ENCODE data around the gene UBE2O. TPM values are rescaled to one million over a fixed set of nuclear protein-coding genes. Genes with fewer than 3 reads are reported as not detected.

UBE2O gene
- total RNA-seq (2014; rRNA removed; shearing (Covaris generic); ENCODE audit: low replicate concordance) = 22.9 and 23.7 TPM in 2 replicates

GRCh38 chr17:76452660-76453430, at the start of gene UBE2O:
TSS of gene UBE2O (minus strand) at chr17:76453152. CDS start at chr17:76453141, 11 bp downstream.
- in situ Hi-C loops (cut with HindIII; ENCODE audit: low pct_unique_long_range_greater_than_20kb, low sequenced_read_pairs) = no loop called here
- peak; percentile 82 for DNase-seq (ENCODE audit: low read depth)

GRCh38 chr17:76501827-76502307, 48.9 kb upstream of the UBE2O start:
- in situ Hi-C loops (cut with HindIII; ENCODE audit: low pct_unique_long_range_greater_than_20kb, low sequenced_read_pairs) = no loop called here
- DNase-seq (ENCODE audit: low read depth) = no peak

GRCh38 chr17:76501018-76501826, 48.3 kb upstream of the UBE2O start, which contains the start of gene RHBDF2:
TSS of gene RHBDF2 (minus strand) at chr17:76501423. CDS start at chr17:76481524, 19,899 bp downstream.
- in situ Hi-C loops (cut with HindIII; ENCODE audit: low pct_unique_long_range_greater_than_20kb, low sequenced_read_pairs) = no loop called here
- peak; percentile 82 for DNase-seq (ENCODE audit: low read depth)

GRCh38 chr17:76500747-76501017, 47.7 kb upstream of the UBE2O start:
- in situ Hi-C loops (cut with HindIII; ENCODE audit: low pct_unique_long_range_greater_than_20kb, low sequenced_read_pairs) = no loop called here
- DNase-seq (ENCODE audit: low read depth) = no peak

- in situ Hi-C loops (cut with HindIII; ENCODE audit: low pct_unique_long_range_greater_than_20kb, low sequenced_read_pairs) = no loop called here
- DNase-seq (ENCODE audit: low read depth) = no peak
Measured at GRCh38 chr17:76500074-76500746, 47.3 kb upstream of the UBE2O start.

- in situ Hi-C loops (cut with HindIII; ENCODE audit: low pct_unique_long_range_greater_than_20kb, low sequenced_read_pairs) = no loop called here
- no peak for DNase-seq (ENCODE audit: low read depth)
Measured at GRCh38 chr17:76499267-76499667, 46.3 kb upstream of the UBE2O start.

GRCh38 chr17:76498876-76499251, 45.9 kb upstream of the UBE2O start:
- in situ Hi-C loops (cut with HindIII; ENCODE audit: low pct_unique_long_range_greater_than_20kb, low sequenced_read_pairs) = no loop called here
- no peak for DNase-seq (ENCODE audit: low read depth)

- peak; percentile 86 for DNase-seq (ENCODE audit: low read depth)
- in situ Hi-C loops (cut with HindIII; ENCODE audit: low pct_unique_long_range_greater_than_20kb, low sequenced_read_pairs) = no loop called here
Measured at GRCh38 chr17:76497979-76498875, 45.3 kb upstream of the UBE2O start.

- in situ Hi-C loops (cut with HindIII; ENCODE audit: low pct_unique_long_range_greater_than_20kb, low sequenced_read_pairs) = no loop called here
- DNase-seq (ENCODE audit: low read depth) = no peak
Measured at GRCh38 chr17:76497699-76497978, 44.7 kb upstream of the UBE2O start.

- in situ Hi-C loops (cut with HindIII; ENCODE audit: low pct_unique_long_range_greater_than_20kb, low sequenced_read_pairs) = no loop called here
- no peak for DNase-seq (ENCODE audit: low read depth)
Measured at GRCh38 chr17:76496464-76496863, 43.5 kb upstream of the UBE2O start.

GRCh38 chr17:76495663-76496400, 42.9 kb upstream of the UBE2O start:
- in situ Hi-C loops (cut with HindIII; ENCODE audit: low pct_unique_long_range_greater_than_20kb, low sequenced_read_pairs) = no loop called here
- no peak for DNase-seq (ENCODE audit: low read depth)

- in situ Hi-C loops (cut with HindIII; ENCODE audit: low pct_unique_long_range_greater_than_20kb, low sequenced_read_pairs) = no loop called here
Measured at GRCh38 chr17:76493505-76494167, 40.7 kb upstream of the UBE2O start.

GRCh38 chr17:76492989-76493501, 40.1 kb upstream of the UBE2O start:
- no peak for DNase-seq (ENCODE audit: low read depth)
- in situ Hi-C loops (cut with HindIII; ENCODE audit: low pct_unique_long_range_greater_than_20kb, low sequenced_read_pairs) = no loop called here

More at GRCh38 chr17:76493505-76494167, 40.7 kb upstream of the UBE2O start:
- DNase-seq (ENCODE audit: low read depth) = no peak

- DNase-seq (ENCODE audit: low read depth) = no peak
- in situ Hi-C loops (cut with HindIII; ENCODE audit: low pct_unique_long_range_greater_than_20kb, low sequenced_read_pairs) = no loop called here
Measured at GRCh38 chr17:76492123-76492988, 39.4 kb upstream of the UBE2O start.

GRCh38 chr17:76491271-76492122, 38.5 kb upstream of the UBE2O start:
- in situ Hi-C loops (cut with HindIII; ENCODE audit: low pct_unique_long_range_greater_than_20kb, low sequenced_read_pairs) = no loop called here
- DNase-seq (ENCODE audit: low read depth) = no peak

Measured in Caki2 (cell line).